ENCODE measurements around the gene HPCAL1.

- TF ChIP-seq EZH2 (IDR thresholded peaks at IDR 0.05; ENCODE audit: borderline replicate concordance, insufficient read depth, low read length, poor library complexity, severe bottlenecking) (no peak), RAD21 (conservative IDR thresholded peaks at IDR 0.05) (no peak), EP300 (conservative IDR thresholded peaks at IDR 0.05; ENCODE audit: poor library complexity, severe bottlenecking) (no peak)
These were observed 159.7 kb downstream of the HPCAL1 start for GRCh38 chr2:10462178-10463083.
